A549 treated with CpdA at 1 μM for 4 hours (cell line): Measurements from ENCODE around the gene LGALS9C. TPM values are rescaled to one million over a fixed set of nuclear protein-coding genes. Genes with fewer than 3 reads are reported as not detected.

Experiments used
- total RNA-seq: library from RNA; stranded (reverse); fragments of 200-300 nt; extraction: Qiagen RNA extraction; gene quantifications from 5 replicates; pipeline ENCODE4 v1.2.3, GENCODE V29; 2022; ENCODE audit warnings: low read depth

The LGALS9C gene
- 0.07 to 0.14 TPM in 2 of 5 replicates, not detected in the others for total RNA-seq

GRCh38 chr17:18476508-18477308 lies at the start of gene LGALS9C:
LGALS9C (plus strand) TSS chr17:18476789; CDS start chr17:18476855, 66 bp downstream.

Other genes starting within 250 kb of the LGALS9C start
- gene FLII, start 218.1 kb upstream of the LGALS9C start, total RNA-seq = 235 to 266 TPM (median 246 TPM) in 5 replicates
- 7.5 to 10.4 TPM (median 8.7 TPM) in 5 replicates for gene MIEF2, start 216.1 kb upstream of the LGALS9C start, total RNA-seq
- gene TOP3A, start 161.8 kb upstream of the LGALS9C start, total RNA-seq = 34.8 to 41.2 TPM (median 37.6 TPM) in 5 replicates
- gene SMCR8, start 161.5 kb upstream of the LGALS9C start, total RNA-seq = 16.5 to 18.1 TPM (median 17.0 TPM) in 5 replicates
- 40.5 to 51.2 TPM (median 45.2 TPM) in 5 replicates for gene SHMT1, start 113.2 kb upstream of the LGALS9C start, total RNA-seq
- gene EVPLL, start 99.0 kb upstream of the LGALS9C start, total RNA-seq = not detected in 5 replicates
- not detected in 5 replicates for gene TBC1D28, start 167.6 kb downstream of the LGALS9C start, total RNA-seq
- 3.4 to 5.3 TPM (median 4.9 TPM) in 5 replicates for gene FOXO3B, start 205.5 kb downstream of the LGALS9C start, total RNA-seq